Measurements from ENCODE around the gene TMEM141.

TMEM141 gene

DNA sequence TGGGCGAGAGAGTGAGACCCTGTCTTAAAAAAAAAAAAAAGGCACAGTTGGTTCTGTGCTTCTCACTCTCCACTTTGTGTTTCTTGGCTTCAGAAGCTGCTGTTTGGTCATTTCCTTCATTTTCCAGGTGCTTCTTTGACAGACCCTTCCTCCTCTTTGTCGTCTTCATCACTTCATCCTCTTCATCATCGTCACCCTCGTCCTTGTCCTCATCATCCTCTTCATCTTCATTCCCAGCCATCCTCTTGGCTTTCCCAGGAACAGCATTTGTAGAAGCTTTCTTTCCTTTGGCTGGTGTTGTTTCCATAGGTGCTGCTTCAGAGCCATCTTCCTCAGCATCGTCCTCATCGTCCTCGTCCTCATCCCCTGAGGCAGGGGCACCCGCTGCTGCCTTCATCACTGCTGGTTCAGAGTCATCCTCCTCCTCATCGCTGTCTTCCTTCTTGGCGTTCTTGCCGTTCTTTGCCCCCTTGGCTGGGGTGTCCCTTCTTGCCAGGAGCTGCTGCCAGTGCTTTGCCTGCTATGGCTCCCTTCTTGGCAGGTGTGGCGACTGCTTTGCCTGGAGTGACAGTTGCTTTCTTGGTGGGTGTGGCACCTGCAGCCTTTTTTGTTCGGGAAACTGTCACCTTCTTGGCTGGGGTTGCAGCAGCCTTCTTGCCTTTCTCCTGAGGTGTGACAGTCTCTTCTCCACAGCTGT lies 23.7 kb downstream of the TMEM141 start:
- DNase-seq (ENCODE audit: low spot score): no peak

DNA sequence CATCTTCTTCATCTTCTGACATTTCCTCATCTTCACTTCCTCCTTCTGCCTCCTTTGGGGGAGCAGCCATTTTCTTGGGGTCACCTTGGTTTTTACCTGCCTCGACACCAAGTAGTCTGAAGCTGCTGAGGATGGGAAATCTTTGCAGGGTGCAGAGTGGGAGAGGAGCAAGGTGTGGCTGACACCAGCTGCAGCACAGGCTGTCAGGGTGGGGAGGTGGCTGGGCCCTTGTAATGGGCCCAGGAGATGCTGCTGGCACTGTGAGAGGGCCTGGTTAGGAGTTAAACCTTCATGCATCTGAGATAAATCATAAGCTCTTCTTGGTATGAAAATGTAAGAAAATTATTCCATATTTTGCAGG lies 24.3 kb downstream of the TMEM141 start:
- no peak for DNase-seq (ENCODE audit: low spot score)

DNA sequence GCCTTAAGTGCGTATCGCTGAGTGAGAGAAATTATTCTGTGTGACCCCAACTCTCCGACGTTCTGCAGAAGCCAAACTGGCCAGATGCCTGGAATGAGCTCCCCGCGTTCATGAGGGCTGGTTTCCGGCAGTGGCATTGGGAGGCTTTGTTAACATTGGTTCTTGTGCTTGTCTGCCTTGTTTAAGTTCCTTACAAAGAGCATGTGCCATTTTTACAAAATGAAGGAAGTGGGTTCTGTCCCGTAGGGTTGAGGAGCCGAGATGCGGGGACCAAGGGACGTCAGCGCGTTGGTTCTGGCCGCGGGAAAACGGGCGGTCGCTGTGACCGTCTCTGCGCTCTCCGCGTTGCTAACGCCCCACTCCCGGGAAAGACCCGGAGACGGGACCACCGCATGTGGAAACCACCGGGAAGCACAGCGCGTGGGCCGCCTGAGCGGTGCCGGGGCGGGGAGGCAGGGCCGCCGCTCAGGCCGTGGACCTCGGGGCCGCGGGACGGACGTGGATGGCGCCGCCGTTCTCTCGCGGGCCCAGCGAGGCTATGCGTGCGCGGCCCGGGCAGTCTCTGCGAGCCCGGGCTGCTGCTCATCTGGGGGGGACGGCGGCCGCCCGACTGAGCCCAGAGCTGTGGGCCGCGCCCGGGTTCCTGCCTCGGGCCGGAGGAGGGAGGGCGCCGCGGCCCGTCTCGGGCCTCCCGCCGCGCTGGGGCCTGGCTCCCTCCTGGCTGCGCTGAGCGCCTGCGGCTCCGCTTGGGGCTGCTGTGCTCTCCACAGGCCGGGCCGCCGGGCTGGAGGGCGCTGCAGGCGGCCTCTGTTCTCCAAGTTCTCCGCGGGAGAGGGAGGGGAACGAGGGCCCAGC lies 30.1 kb downstream of the TMEM141 start:
- DNase-seq (ENCODE audit: low spot score): no peak

- DNase-seq (ENCODE audit: low spot score): no peak
Observed at GRCh38 chr9:136821826-136822544, 30.8 kb downstream of the TMEM141 start.

DNA sequence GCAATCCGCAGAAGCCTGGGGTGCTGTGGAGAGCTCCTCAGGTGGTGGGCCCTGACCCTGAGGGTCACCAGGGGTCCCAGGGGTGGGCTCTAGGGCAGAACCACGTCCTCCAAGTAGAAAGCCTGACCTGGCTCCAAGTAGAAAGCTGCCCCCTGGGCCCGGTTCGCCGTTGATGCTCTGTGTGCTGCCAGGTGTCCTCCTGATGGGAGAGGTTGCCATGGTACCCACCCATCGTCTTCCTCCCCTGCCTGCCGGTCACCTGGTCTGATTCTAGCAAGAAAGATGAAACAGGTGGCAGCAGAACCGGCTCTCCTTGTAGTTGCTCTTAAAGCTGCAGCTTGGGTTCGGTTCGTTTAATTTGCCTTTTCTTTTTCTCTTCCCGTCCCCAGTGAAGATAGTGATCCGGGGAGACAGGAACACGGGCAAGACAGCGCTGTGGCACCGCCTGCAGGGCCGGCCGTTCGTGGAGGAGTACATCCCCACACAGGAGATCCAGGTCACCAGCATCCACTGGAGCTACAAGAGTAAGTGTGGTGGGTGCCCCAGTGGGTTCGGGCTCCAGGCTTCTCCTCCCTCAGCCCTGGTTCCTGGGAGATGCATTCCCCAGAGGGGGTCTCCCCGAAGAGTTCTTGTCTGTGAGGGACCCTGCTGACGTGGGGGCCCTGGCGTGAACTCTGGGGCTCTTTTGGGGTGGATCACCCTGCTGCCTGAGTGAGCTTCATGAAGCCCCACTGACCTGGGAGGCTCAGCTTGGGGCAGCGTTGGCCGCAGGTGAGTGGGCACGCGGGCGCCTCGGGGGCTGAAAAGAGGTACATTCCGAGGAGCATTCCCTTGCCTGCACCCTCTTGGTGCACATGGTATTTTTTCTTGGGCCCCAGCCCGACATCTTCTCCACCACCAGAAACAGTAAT lies 32.2 kb downstream of the TMEM141 start:
- no peak for DNase-seq (ENCODE audit: low spot score)

GRCh38 chr9:136824496-136825225 lies 33.5 kb downstream of the TMEM141 start:
- no peak for DNase-seq (ENCODE audit: low spot score)

GRCh38 chr9:136825295-136826187 lies 34.4 kb downstream of the TMEM141 start:
- no peak for DNase-seq (ENCODE audit: low spot score)

DNA sequence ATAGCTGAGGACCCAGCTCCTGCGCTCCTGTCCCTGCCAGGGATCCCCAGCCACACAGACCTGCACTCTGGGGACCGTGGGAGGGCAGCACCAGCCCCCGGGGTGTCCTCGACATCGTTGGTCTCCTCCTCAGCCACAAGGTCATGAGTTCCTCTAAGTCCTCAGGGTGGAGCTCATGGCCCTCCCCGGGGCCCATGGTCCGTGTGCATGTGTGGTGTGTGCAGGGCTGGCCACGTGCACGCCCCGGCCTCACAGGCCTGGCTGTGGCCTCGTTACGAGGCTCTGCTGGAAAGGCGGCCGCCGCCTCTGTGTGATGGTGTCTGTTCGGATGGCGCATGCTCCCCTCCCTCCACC lies 35.0 kb downstream of the TMEM141 start:
- DNase-seq (ENCODE audit: low spot score): no peak

DNA sequence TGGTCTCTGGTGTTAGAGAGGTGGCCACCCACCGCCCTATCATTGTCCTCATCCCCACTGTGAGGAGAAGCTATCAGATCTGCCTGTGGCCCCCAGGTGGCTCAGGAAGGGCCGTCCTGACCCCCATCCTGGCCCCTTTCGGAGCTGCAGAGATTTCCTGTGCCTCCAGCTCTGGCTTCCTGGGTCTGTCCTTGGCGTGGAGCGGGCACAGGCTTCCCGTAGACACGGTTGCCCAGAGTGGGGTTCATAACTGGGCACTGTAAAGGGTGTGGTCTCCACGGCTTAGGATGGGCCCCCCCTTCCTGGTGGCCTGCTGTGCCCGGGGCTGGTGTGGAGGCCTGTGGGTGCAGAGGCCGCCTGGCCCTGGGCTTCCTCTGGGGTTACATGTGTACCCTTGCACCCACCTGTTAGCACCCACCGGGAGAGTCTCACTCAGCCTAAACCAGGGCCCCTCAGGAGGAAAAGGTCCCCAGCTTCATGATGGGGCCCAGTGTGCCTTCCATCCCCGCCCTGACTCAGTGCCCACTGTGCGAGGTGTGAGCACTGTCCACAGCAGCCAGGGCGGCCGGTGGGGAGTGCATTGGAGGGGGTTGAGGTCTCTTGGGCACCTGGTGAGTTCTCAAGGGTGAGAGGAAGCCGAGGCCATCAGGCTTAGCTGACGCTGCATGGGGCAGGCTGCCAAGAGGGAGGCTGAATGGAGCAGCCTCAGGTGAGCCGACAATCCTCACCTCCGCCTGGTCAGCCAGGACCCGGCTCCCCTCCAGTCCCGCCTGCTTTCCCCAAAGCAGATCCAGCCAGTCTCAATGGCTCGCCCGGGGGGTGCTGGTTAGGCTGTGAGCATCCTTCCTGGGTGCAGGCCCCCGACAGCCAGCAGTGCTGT lies 35.8 kb downstream of the TMEM141 start:
- DNase-seq (ENCODE audit: low spot score): no peak

DNA sequence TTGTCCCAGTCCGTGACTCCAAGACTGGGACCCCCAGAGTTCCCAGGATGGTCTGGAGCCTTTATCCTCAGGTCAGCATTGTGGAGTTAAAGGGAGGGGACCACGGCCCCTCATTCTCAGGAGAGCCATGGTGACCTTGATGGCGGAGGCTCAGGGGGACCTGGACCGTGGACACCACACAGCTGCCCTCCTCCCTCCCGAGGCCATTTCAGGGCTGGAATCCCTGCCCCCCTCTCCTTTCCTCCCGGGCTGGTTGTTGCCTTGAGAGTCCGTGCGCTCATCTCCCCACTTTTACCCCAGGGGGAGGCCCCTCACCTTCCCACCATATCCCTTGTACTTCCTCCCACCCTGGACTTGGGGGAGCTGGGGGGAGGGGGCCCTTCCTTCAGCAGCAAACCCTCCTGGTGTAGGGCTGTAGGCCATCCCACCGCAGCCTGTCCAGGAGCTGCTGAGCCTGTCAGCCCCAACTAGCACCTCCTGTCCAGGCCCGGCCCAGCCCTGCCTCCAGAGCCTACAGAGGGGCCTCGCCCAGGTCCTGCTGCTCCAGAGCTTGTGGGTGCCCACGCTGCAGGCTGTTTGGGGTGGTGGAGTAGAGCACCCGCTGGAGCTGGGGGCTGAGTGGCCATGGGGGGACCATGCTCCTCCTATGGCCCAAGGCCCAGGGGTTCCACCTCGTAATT lies 36.8 kb downstream of the TMEM141 start:
- no peak for DNase-seq (ENCODE audit: low spot score)

- no peak for DNase-seq (ENCODE audit: low spot score)
Observed at GRCh38 chr9:136828474-136829140, 37.5 kb downstream of the TMEM141 start.

GRCh38 chr9:136829412-136829811 lies 38.3 kb downstream of the TMEM141 start:
- DNase-seq (ENCODE audit: low spot score): no peak

DNA sequence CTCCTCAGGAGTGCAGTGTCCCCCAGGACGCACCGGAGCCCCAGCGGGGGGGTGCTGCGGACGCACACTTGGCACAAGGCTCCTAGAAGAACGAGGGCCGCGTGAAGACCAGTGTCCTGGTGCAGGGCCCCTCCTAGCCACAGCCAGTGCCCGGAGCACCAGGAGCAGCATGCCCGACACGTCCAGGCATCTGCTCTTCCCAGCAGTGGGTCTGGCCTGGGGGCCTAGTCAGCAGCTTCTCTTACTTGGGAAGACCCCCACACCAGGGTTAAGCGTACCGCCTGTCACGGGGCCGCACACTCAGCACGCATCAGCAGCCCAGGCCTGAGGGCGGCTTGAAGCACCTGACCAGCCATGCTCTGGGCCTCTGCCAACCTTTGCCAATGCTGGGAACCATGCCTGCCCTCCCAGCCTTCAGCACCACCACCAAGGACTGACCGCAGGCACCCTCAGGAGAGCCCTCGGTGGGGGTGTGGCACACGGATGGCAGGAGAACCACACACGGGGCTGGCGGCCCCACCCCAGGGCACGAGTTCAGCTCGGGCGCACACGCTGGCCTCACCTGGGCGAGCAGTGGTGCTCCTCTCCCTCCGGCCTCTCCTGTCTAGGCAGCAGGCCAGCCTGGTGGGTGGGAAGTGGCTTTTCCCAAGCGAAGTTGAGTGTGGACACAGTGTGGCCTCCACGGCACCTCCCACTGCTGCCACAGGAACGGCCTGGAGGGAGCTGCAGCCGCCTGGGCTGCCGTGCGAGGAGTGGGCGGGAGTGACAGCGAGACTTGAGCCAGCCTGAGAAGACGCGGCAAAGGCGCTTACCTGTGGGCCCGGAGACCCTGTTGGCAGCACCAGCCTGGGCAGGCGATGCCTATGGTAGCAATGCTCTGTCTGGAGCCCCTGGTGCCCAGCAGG lies 39.1 kb downstream of the TMEM141 start:
- DNase-seq (ENCODE audit: low spot score): no peak

- no peak for DNase-seq (ENCODE audit: low spot score)
Observed at GRCh38 chr9:136831002-136831719, 40.0 kb downstream of the TMEM141 start.

DNA sequence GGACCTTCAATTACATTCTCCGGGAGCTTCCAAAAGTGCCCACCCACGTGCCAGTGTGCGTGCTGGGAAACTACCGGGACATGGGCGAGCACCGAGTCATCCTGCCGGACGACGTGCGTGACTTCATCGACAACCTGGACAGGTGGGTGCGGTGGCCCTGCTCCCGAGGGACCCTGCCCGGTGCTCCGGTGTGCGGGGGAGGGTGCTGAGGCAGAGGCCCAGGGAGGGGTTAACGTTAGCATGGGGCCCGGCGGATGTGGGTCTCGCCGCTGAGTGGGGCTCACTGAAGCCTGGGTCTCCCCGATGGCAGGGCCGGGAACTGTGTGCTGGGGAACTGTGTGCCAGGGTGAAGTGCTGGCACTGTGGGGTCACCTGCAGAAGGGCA lies 40.6 kb downstream of the TMEM141 start:
- no peak for DNase-seq (ENCODE audit: low spot score)

DNA sequence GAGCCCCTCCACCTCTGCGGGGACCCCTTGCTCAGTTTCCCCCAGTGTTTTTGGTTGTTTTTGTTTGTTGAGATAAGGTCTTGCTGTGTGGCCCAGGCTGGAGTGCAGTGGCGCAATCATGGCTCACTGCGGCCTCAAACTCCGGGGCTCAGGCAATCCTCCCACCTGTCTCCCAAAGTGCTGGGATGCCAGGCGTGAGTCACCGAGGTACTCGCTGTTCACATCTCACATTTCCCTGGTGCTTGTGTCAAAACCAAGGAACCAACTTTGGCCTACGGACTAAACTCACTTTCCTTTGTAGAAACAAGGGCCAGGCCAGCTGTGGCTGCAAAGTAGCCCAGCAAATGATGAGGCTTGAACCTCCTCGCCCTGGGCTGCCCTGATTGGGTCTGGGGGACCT lies 41.4 kb downstream of the TMEM141 start:
- DNase-seq (ENCODE audit: low spot score): no peak

All from kidney capillary endothelial cell (primary cell).